Measurements from ENCODE around the gene MYO18A. TPM values are rescaled to one million over a fixed set of nuclear protein-coding genes. Genes with fewer than 3 reads are reported as not detected.
"Not testable (repeated sequence)": the region's sequence is repeated elsewhere in the genome, so short reads cannot be mapped to it uniquely, and the experiment has no call there.

Gene MYO18A
- total RNA-seq, 5 donors from 2014 or later (not counting 1 experiment from before 2014, with no cell fraction given): 119 to 151 (median 145) TPM

- H3K4me1 Mint-ChIP-seq: peaks cover 45 to 54% (median 49%) of the 10 kb centered on the region in 3 donors
- DNase-seq: no peak
- ATAC-seq (replicated peaks in 1 of 4): no peak
- no peaks in the 10 kb centered on the region for H3K9me3 Mint-ChIP-seq
- peak overlapping the region in 2 of 3 donors; percentile 34 to 73 for H3K4me3 Mint-ChIP-seq
- 57% methylated on average over 1 of the region's 4 CpGs for WGBS (ENCODE audit: insufficient coverage)
- H3K27me3 Mint-ChIP-seq: no peaks in the 10 kb centered on the region
- H3K27me3 ChIP-seq (replicated peaks in 1 of 2; ENCODE audit: control insufficient read depth in 2 of 2, extremely low read depth in 1 of 2, insufficient read depth in 2 of 2, low read length in 1 of 2): no peaks in the 10 kb centered on the region
- H3K9me3 ChIP-seq: no peaks in the 10 kb centered on the region
- no peaks in the 10 kb centered on the region for H3K36me3 ChIP-seq (ENCODE audit: control insufficient read depth in 2 of 2, extremely low read depth in 1 of 2, insufficient read depth in 1 of 2, low read length in 1 of 2)
- peaks cover 8 to 33% of the 10 kb centered on the region in 2 experiments for H3K4me1 ChIP-seq (ENCODE audit: control insufficient read depth in 1 of 2, extremely low read depth in 1 of 2, insufficient read depth in 2 of 2, low read length in 2 of 2)
- no peak overlapping the region for H3K27ac ChIP-seq (ENCODE audit: low read length)
- H3K36me3 Mint-ChIP-seq: no peaks in the 10 kb centered on the region
- CTCF ChIA-PET: interaction anchor here (0.7 to 6.8 kb wide), 19 partner anchors 9 to 1341 kb away, joined by 3 to 184 read pairs (median 6); partner anchors contain the start of genes MYO18A (in 1 of the 2) and NUFIP2 (in 1 of the 2)
- POLR2A ChIA-PET: interaction anchor here (0.6 to 2.4 kb wide), 5 partner anchors 8 to 534 kb away, joined by 3 to 17 read pairs (median 8); partner anchors contain the start of genes NUFIP2 (in 1 of the 2) and RSKR (in 1 of the 2)
- no peak overlapping the region for H3K4me3 ChIP-seq (ENCODE audit: control insufficient read depth in 1 of 2, extremely low read depth in 1 of 2, low read length in 1 of 2)
- H3K27ac Mint-ChIP-seq: no peak overlapping the region
These were observed 32.5 kb downstream of the MYO18A start for GRCh38 chr17:29147682-29148081.

DNA sequence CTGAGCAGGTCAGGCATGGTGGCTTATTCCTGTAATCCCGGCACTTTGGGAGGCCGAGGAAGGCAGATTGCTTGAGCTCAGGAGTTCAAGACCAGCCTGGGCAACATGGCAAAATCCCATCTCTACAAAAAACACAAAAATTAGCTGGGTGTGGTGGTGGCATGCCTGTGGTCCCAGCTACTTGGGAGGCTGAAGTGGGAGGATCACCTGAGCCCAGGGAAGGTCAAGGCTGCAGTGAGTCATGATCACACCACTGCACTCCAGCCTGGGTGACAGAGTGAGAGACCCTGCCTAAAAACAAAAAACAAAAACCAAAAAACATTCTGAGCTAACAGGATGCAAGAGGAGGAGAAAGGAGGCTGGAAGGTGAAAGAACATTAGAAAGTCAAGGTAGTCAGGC is 33.0 kb downstream of the MYO18A start:
- not testable (repeated sequence) for H3K9me3 Mint-ChIP-seq; DNase-seq; H3K27me3 ChIP-seq (replicated peaks in 1 of 2; ENCODE audit: control insufficient read depth in 2 of 2, extremely low read depth in 1 of 2, insufficient read depth in 2 of 2, low read length in 1 of 2); H3K36me3 ChIP-seq (ENCODE audit: control insufficient read depth in 2 of 2, extremely low read depth in 1 of 2, insufficient read depth in 1 of 2, low read length in 1 of 2); H3K4me3 ChIP-seq (ENCODE audit: control insufficient read depth in 1 of 2, extremely low read depth in 1 of 2, low read length in 1 of 2); H3K27me3 Mint-ChIP-seq; ATAC-seq (replicated peaks in 1 of 4); H3K27ac ChIP-seq (ENCODE audit: low read length); H3K36me3 Mint-ChIP-seq; H3K9me3 ChIP-seq
- H3K4me1 Mint-ChIP-seq: peaks cover 49 to 58% (median 49%) of the 10 kb centered on the region in 3 donors
- peak overlapping the region in 1 of 3 donors; percentile 73 for H3K4me3 Mint-ChIP-seq
- CTCF ChIA-PET: interaction anchor here (0.7 to 6.8 kb wide), 9 partner anchors 10 to 147 kb away, joined by 3 to 184 read pairs (median 7); partner anchors contain the start of genes MYO18A (in 1 of the 2) and NUFIP2 (in 1 of the 2)
- peaks cover 11 to 37% of the 10 kb centered on the region in 2 experiments for H3K4me1 ChIP-seq (ENCODE audit: control insufficient read depth in 1 of 2, extremely low read depth in 1 of 2, insufficient read depth in 2 of 2, low read length in 2 of 2)
- H3K27ac Mint-ChIP-seq: peak overlapping the region; percentile 73 to 77
- no CpG with 5 or more reads among the region's 2 CpGs for WGBS (ENCODE audit: insufficient coverage)
- POLR2A ChIA-PET: interaction anchor here (0.6 to 2.4 kb wide), 3 partner anchors 33 to 147 kb away, joined by 3 to 17 read pairs (median 8); partner anchors contain the start of gene NUFIP2 (in 1 of the 2)

DNA sequence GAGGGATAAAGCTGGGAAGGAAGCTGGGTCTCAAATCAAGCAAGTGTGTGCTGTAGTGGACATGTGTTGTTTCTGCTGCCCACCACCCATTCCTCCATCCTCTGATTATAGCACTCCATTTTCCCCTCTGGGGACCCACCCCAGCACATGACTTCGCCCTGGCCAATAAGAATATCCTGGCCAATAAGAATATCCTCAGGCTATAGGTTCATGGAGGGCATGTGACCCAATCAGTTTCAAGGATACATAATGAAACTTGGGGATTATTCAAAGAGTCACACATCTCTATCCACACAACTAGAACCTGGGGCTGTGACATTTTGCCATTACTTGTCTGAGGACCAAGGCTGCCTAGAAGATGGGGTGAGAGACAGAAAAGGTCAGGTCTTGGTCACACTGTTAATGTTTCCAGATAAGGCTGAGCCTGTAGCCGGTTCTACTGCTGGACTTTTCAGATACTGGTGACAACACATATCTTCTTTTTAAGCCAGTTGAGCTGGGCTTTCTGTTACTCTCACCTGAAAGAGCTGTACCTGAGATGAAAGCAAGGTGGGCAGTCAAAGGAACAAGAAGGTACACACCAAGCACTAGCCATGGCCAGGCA is 33.7 kb downstream of the MYO18A start:
- Histone ChIP-seq H3K27ac (ENCODE audit: low read length) (no peak overlapping the region), H3K9me3 (no peaks in the 10 kb centered on the region), H3K4me3 (ENCODE audit: control insufficient read depth in 1 of 2, extremely low read depth in 1 of 2, low read length in 1 of 2) (no peak overlapping the region), H3K36me3 (ENCODE audit: control insufficient read depth in 2 of 2, extremely low read depth in 1 of 2, insufficient read depth in 1 of 2, low read length in 1 of 2) (no peaks in the 10 kb centered on the region), H3K27me3 (replicated peaks in 1 of 2; ENCODE audit: control insufficient read depth in 2 of 2, extremely low read depth in 1 of 2, insufficient read depth in 2 of 2, low read length in 1 of 2) (no peaks in the 10 kb centered on the region), H3K4me1 (ENCODE audit: control insufficient read depth in 1 of 2, extremely low read depth in 1 of 2, insufficient read depth in 2 of 2, low read length in 2 of 2) (peaks cover 15 to 45% of the 10 kb centered on the region in 2 experiments)
- ChIA-PET POLR2A (interaction anchor here in 1 of 2 donors (1.3 kb wide), 1 partner anchor 148 kb away, joined by 5 read pairs; no protein-coding TSS in a partner anchor), CTCF (interaction anchor here (1.1 to 6.8 kb wide), 6 partner anchors 22 to 306 kb away, joined by 3 to 184 read pairs (median 12); partner anchors contain the start of gene MYO18A (in 1 of the 2))
- H3K4me3 Mint-ChIP-seq: no peak overlapping the region
- no peaks in the 10 kb centered on the region for H3K27me3 Mint-ChIP-seq
- no peak for DNase-seq
- H3K9me3 Mint-ChIP-seq: no peaks in the 10 kb centered on the region
- no peaks in the 10 kb centered on the region for H3K36me3 Mint-ChIP-seq
- peaks cover 53 to 64% (median 55%) of the 10 kb centered on the region in 3 donors for H3K4me1 Mint-ChIP-seq
- peak overlapping the region; percentile 73 to 77 for H3K27ac Mint-ChIP-seq
- ATAC-seq (replicated peaks in 1 of 4): no peak
- WGBS (ENCODE audit: insufficient coverage): 80% methylated on average over 1 of the region's 2 CpGs

GRCh38 chr17:29145289-29146073 is 34.7 kb downstream of the MYO18A start:
- no peaks in the 10 kb centered on the region for H3K27me3 Mint-ChIP-seq
- Histone ChIP-seq H3K27me3 (replicated peaks in 1 of 2; ENCODE audit: control insufficient read depth in 2 of 2, extremely low read depth in 1 of 2, insufficient read depth in 2 of 2, low read length in 1 of 2) (no peaks in the 10 kb centered on the region), H3K36me3 (ENCODE audit: control insufficient read depth in 2 of 2, extremely low read depth in 1 of 2, insufficient read depth in 1 of 2, low read length in 1 of 2) (no peaks in the 10 kb centered on the region), H3K9me3 (no peaks in the 10 kb centered on the region), H3K4me1 (ENCODE audit: control insufficient read depth in 1 of 2, extremely low read depth in 1 of 2, insufficient read depth in 2 of 2, low read length in 2 of 2) (peaks cover 22 to 55% of the 10 kb centered on the region in 2 experiments), H3K27ac (ENCODE audit: low read length) (peak overlapping the region; percentile 27), H3K4me3 (ENCODE audit: control insufficient read depth in 1 of 2, extremely low read depth in 1 of 2, low read length in 1 of 2) (no peak overlapping the region)
- H3K4me3 Mint-ChIP-seq: no peak overlapping the region
- peak overlapping the region; percentile 91 to 94 for H3K27ac Mint-ChIP-seq
- H3K9me3 Mint-ChIP-seq: no peaks in the 10 kb centered on the region
- DNase-seq (peak; percentile 36 to 85 (median 67)), ATAC-seq (replicated peaks in 1 of 4) (peak; percentile 52 to 70 (median 60))
- H3K36me3 Mint-ChIP-seq: no peaks in the 10 kb centered on the region
- CTCF ChIA-PET: interaction anchor here (0.6 to 6.8 kb wide), 16 partner anchors 21 to 1954 kb away, joined by 3 to 184 read pairs (median 4); partner anchors contain the start of gene MYO18A (in 1 of the 2)
- POLR2A ChIA-PET: interaction anchor here in 1 of 2 donors (1.3 kb wide), 1 partner anchor 149 kb away, joined by 5 read pairs; no protein-coding TSS in a partner anchor
- 51% methylated on average over 3 of the region's 12 CpGs for WGBS (ENCODE audit: insufficient coverage)
- peaks cover 62 to 71% (median 65%) of the 10 kb centered on the region in 3 donors for H3K4me1 Mint-ChIP-seq

GRCh38 chr17:29143894-29144293 is 36.3 kb downstream of the MYO18A start:
- Histone ChIP-seq H3K27ac (ENCODE audit: low read length) (peak overlapping the region; percentile 22), H3K4me3 (ENCODE audit: control insufficient read depth in 1 of 2, extremely low read depth in 1 of 2, low read length in 1 of 2) (no peak overlapping the region), H3K27me3 (replicated peaks in 1 of 2; ENCODE audit: control insufficient read depth in 2 of 2, extremely low read depth in 1 of 2, insufficient read depth in 2 of 2, low read length in 1 of 2) (no peaks in the 10 kb centered on the region), H3K9me3 (no peaks in the 10 kb centered on the region), H3K4me1 (ENCODE audit: control insufficient read depth in 1 of 2, extremely low read depth in 1 of 2, insufficient read depth in 2 of 2, low read length in 2 of 2) (peaks cover 27 to 62% of the 10 kb centered on the region in 2 experiments), H3K36me3 (ENCODE audit: control insufficient read depth in 2 of 2, extremely low read depth in 1 of 2, insufficient read depth in 1 of 2, low read length in 1 of 2) (no peaks in the 10 kb centered on the region)
- peak in 1 of 35 experiments; percentile 15 for DNase-seq
- H3K9me3 Mint-ChIP-seq: no peaks in the 10 kb centered on the region
- peaks cover 62 to 69% (median 66%) of the 10 kb centered on the region in 3 donors for H3K4me1 Mint-ChIP-seq
- no peaks in the 10 kb centered on the region for H3K36me3 Mint-ChIP-seq
- CTCF ChIA-PET: interaction anchor here in 1 of 2 donors (0.7 to 1.3 kb wide), 2 partner anchors 36 to 567 kb away, joined by 3 read pairs; partner anchors contain the start of genes ALDOC and MYO18A
- peak overlapping the region; percentile 77 to 88 for H3K27ac Mint-ChIP-seq
- 60% methylated on average over 2 of the region's 2 CpGs for WGBS (ENCODE audit: insufficient coverage)
- no peaks in the 10 kb centered on the region for H3K27me3 Mint-ChIP-seq
- POLR2A ChIA-PET: no interaction called here
- peak overlapping the region in 1 of 3 donors; percentile 14 for H3K4me3 Mint-ChIP-seq
- no peak for ATAC-seq (replicated peaks in 1 of 4)
